Liver (tissue), 9 donors: ENCODE data around the gene ADAM21. TPM values are rescaled to one million over a fixed set of nuclear protein-coding genes. Genes with fewer than 3 reads are reported as not detected.

Source experiments
- DNase-seq: peaks from one replicate; pipeline ENCODE4 v3.0.0-alpha.2; 2017; ENCODE audit warnings: low spot score
- H3K27ac ChIP-seq, 2 donors: one replicate each; pipeline ENCODE4 v1.7.0; 2013; ENCODE audit warnings: inconsistent platforms in 2 of 2, low read length in 2 of 2, control low read depth in 1 of 2, low read depth in 1 of 2, mild to moderate bottlenecking in 1 of 2
- H3K27me3 ChIP-seq, 4 donors: one replicate each; pipeline versions ENCODE4 v1.6.1 to v1.7.0; 2013; ENCODE audit warnings: low read length in 3 of 4, inconsistent platforms in 1 of 4, mild to moderate bottlenecking in 1 of 4, moderate library complexity in 1 of 4; ENCODE audit not compliant: control insufficient read depth in 4 of 4, insufficient read depth in 4 of 4
- H3K36me3 ChIP-seq, 4 donors: one replicate each; pipeline versions ENCODE4 v1.6.1 to v1.7.0; 2013; ENCODE audit warnings: low read length in 3 of 4, mild to moderate bottlenecking in 3 of 4, low read depth in 1 of 4, moderate library complexity in 1 of 4; ENCODE audit not compliant: control insufficient read depth in 4 of 4, insufficient read depth in 3 of 4
- H3K4me1 ChIP-seq, 4 donors: one replicate each; pipeline versions ENCODE4 v1.6.1 to v1.7.0; 2013; ENCODE audit warnings: low read length in 3 of 4, mild to moderate bottlenecking in 3 of 4, moderate library complexity in 1 of 4; ENCODE audit not compliant: control insufficient read depth in 4 of 4, insufficient read depth in 4 of 4
- H3K4me3 ChIP-seq, 3 donors: one replicate each; pipeline versions ENCODE4 v1.6.1 to v1.7.0; 2013; ENCODE audit warnings: low read length in 3 of 3, control low read depth in 1 of 3, low read depth in 1 of 3, mild to moderate bottlenecking in 1 of 3
- H3K9ac ChIP-seq, 2 donors: one replicate each; pipeline ENCODE4 v1.7.0; 2013; ENCODE audit warnings: low read length in 2 of 2, mild to moderate bottlenecking in 2 of 2, moderate library complexity in 2 of 2, control low read depth in 1 of 2, low read depth in 1 of 2
- H3K9me3 ChIP-seq, 4 donors: one replicate each; pipeline versions ENCODE4 v1.6.1 to v1.7.0; 2013; ENCODE audit warnings: low read length in 3 of 4; ENCODE audit not compliant: control insufficient read depth in 4 of 4
- ATF3 ChIP-seq: IDR thresholded peaks from 2 replicates; pipeline ENCODE4 v1.6.1; 2016; ENCODE audit warnings: antibody characterized with exemption
- EGR1 ChIP-seq, 2 donors: IDR thresholded peaks; 2 replicates each; pipeline ENCODE4 v1.6.1; 2016 to 2018; ENCODE audit warnings: antibody characterized with exemption in 2 of 2, low read depth in 2 of 2
- GABPA ChIP-seq, 2 donors: IDR thresholded peaks in 1 of 2; conservative IDR thresholded peaks in 1 of 2; 2 replicates each; pipeline ENCODE4 v1.6.1; 2016; ENCODE audit warnings: antibody characterized with exemption in 2 of 2, mild to moderate bottlenecking in 1 of 2, moderate library complexity in 1 of 2
- HNF4A ChIP-seq, 2 donors: conservative IDR thresholded peaks; 2 replicates each; pipeline ENCODE4 v1.6.1; 2016; ENCODE audit warnings: antibody characterized with exemption in 2 of 2, mild to moderate bottlenecking in 2 of 2
- JUND ChIP-seq, 2 donors: IDR thresholded peaks; 2 replicates each; pipeline ENCODE4 v1.6.1; 2016; ENCODE audit warnings: antibody characterized with exemption in 2 of 2
- MAX ChIP-seq: IDR thresholded peaks from 2 replicates; pipeline ENCODE4 v1.6.1; 2016; ENCODE audit warnings: antibody characterized with exemption
- RAD21 ChIP-seq, 2 donors: IDR thresholded peaks; 2 replicates each; pipeline ENCODE4 v1.6.1; 2016; ENCODE audit warnings: antibody characterized with exemption in 2 of 2, mild to moderate bottlenecking in 2 of 2
- SP1 ChIP-seq: IDR thresholded peaks from 2 replicates; pipeline ENCODE4 v1.6.1; 2018; ENCODE audit warnings: antibody characterized with exemption, mild to moderate bottlenecking
- TAF1 ChIP-seq: conservative IDR thresholded peaks from 2 replicates; pipeline ENCODE4 v1.6.1; 2016; ENCODE audit warnings: antibody characterized with exemption, mild to moderate bottlenecking
- ZBTB33 ChIP-seq: IDR thresholded peaks from 2 replicates; pipeline ENCODE4 v1.6.1; 2016; ENCODE audit warnings: antibody characterized with exemption
- WGBS: extraction: QIAGEN DNeasy Blood & Tissue Kit; methylation state at CpG from one replicate; pipeline ENCODE4 v1.1.7; 2013; 5-methylcytosine and 5-hydroxymethylcytosine counted together
- polyA plus RNA-seq, 2 donors: library from polyadenylated mRNA; stranded (reverse) in 1 of 2; unstranded in 1 of 2; fragments of 200-250 nt in 1 of 2; fragments of >200 nt in 1 of 2; fragmentation: Nextera tagmentation in 1 of 2; extraction: Ambion mirVana in 1 of 2; gene quantifications; one replicate each; pipeline versions ENCODE4 v1.2.1 to v1.2.3, GENCODE V29; 2013 to 2015
- total RNA-seq, 2 donors: library from RNA; depleted of rRNA; stranded (reverse); fragments of >200 nt; gene quantifications; one replicate each; pipeline ENCODE4 v1.2.3, GENCODE V29; 2014
- donor health status: healthy.
- donor health status: healthy.
- donor health status: healthy.
- donor health status: healthy.
- donor health status: healthy.

ADAM21 gene
- total and polyA plus RNA-seq, 4 donors: 0.02 to 0.17 TPM; not detected in 2

GRCh38 chr14:70407621-70408020 is 44.4 kb upstream of the ADAM21 start (continued):
- TF ChIP-seq RAD21 (IDR thresholded peaks at IDR 0.05): no peak
- no peak for TF ChIP-seq HNF4A (conservative IDR thresholded peaks at IDR 0.05)
- no peak for TF ChIP-seq ZBTB33
- no peak for TF ChIP-seq JUND (IDR thresholded peaks at IDR 0.05)
- TF ChIP-seq GABPA (IDR thresholded peaks at IDR 0.05 in 1 of 2, conservative IDR thresholded peaks at IDR 0.05 in 1 of 2): no peak
- no peak for TF ChIP-seq MAX
- TF ChIP-seq TAF1: no peak

- H3K9me3 ChIP-seq: no peaks in the 10 kb centered on the region
- 24% methylated on average over 2 of the region's 2 CpGs for WGBS
- TF ChIP-seq SP1 (no peak), ZBTB33 (no peak)
- H3K4me1 ChIP-seq: peaks cover 3 to 20% (median 12%) of the 10 kb centered on the region in 4 donors
- peak overlapping the region; percentile 23 to 98 (median 82) for H3K4me3 ChIP-seq
- no peak overlapping the region for H3K27ac ChIP-seq
- H3K9ac ChIP-seq: peak overlapping the region in 1 of 2 donors; percentile 97
- H3K27me3 ChIP-seq: no peaks in the 10 kb centered on the region
- no peak for DNase-seq
- peaks cover 0 to 5% (median 2%) of the 10 kb centered on the region in 4 donors for H3K36me3 ChIP-seq
These were observed 36.2 kb upstream of the ADAM21 start for GRCh38 chr14:70415788-70416187.

- DNase-seq: no peak
- peak overlapping the region; percentile 82 to 98 (median 92) for H3K4me3 ChIP-seq
- H3K9ac ChIP-seq: peak overlapping the region; percentile 72 to 97
- H3K27me3 ChIP-seq: no peaks in the 10 kb centered on the region
- H3K9me3 ChIP-seq: no peaks in the 10 kb centered on the region
- 3% methylated on average over 9 of the region's 9 CpGs for WGBS
- TF ChIP-seq TAF1: no peak
- TF ChIP-seq JUND (IDR thresholded peaks at IDR 0.05): no peak
- TF ChIP-seq ATF3: no peak
- no peak for TF ChIP-seq SP1
- no peak for TF ChIP-seq EGR1 (IDR thresholded peaks at IDR 0.05; ENCODE audit: low read depth in 2 of 2)
- TF ChIP-seq ZBTB33: no peak
- H3K4me1 ChIP-seq: peaks cover 3 to 20% (median 12%) of the 10 kb centered on the region in 4 donors
- peak overlapping the region; percentile 77 to 88 for H3K27ac ChIP-seq
- peaks cover 0 to 5% (median 2%) of the 10 kb centered on the region in 4 donors for H3K36me3 ChIP-seq
These were observed 35.6 kb upstream of the ADAM21 start for GRCh38 chr14:70416338-70416724.
